Activated effector memory CD4-positive, alpha-beta T cell treated with Interleukin-2 at 50 U/mL for 16 hours (primary cell): ENCODE data around the gene SMPD1.
A peak's percentile ranks its signal among the peaks of the same experiment; 100 is the strongest.

ENCODE experiments used
- DNase-seq: peaks from one replicate; pipeline ENCODE4 v3.0.0-alpha.2; 2020

SMPD1 gene

GRCh38 chr11:6389905-6390717 lies at the start of gene SMPD1:
SMPD1 (plus strand) TSS chr11:6390474; CDS start chr11:6390599, 125 bp downstream.
- peak; percentile 92 for DNase-seq

GRCh38 chr11:6345366-6345765 lies 44.9 kb upstream of the SMPD1 start:
- DNase-seq: no peak

- no peak for DNase-seq
Observed at GRCh38 chr11:6350043-6350442, 40.2 kb upstream of the SMPD1 start.

GRCh38 chr11:6350486-6350885 lies 39.8 kb upstream of the SMPD1 start:
- DNase-seq: no peak

- DNase-seq: no peak
Observed at GRCh38 chr11:6351782-6352382, 38.4 kb upstream of the SMPD1 start.

- peak; percentile 17 for DNase-seq
Observed at GRCh38 chr11:6353367-6353987, 36.8 kb upstream of the SMPD1 start.

- no peak for DNase-seq
Observed at GRCh38 chr11:6354651-6355485, 35.4 kb upstream of the SMPD1 start.

- DNase-seq: no peak
Observed at GRCh38 chr11:6356503-6357055, 33.7 kb upstream of the SMPD1 start.

- DNase-seq: no peak
Observed at GRCh38 chr11:6357222-6357621, 33.1 kb upstream of the SMPD1 start.

- DNase-seq: no peak
Observed at GRCh38 chr11:6360183-6360582, 30.1 kb upstream of the SMPD1 start.

GRCh38 chr11:6362185-6362872 lies 27.9 kb upstream of the SMPD1 start:
- DNase-seq: no peak

- peak; percentile 36 for DNase-seq
Observed at GRCh38 chr11:6362873-6363678, 27.2 kb upstream of the SMPD1 start.

- no peak for DNase-seq
Observed at GRCh38 chr11:6365659-6366058, 24.6 kb upstream of the SMPD1 start.

- DNase-seq: no peak
Observed at GRCh38 chr11:6371825-6372224, 18.4 kb upstream of the SMPD1 start.

GRCh38 chr11:6377902-6378639 lies 12.2 kb upstream of the SMPD1 start:
- no peak for DNase-seq

- no peak for DNase-seq
Observed at GRCh38 chr11:6378640-6378989, 11.7 kb upstream of the SMPD1 start.

- DNase-seq: no peak
Observed at GRCh38 chr11:6385046-6385777, 5.1 kb upstream of the SMPD1 start.

- DNase-seq: no peak
Observed at GRCh38 chr11:6387811-6388599, 2.3 kb upstream of the SMPD1 start.

GRCh38 chr11:6388748-6389147 lies 1.5 kb upstream of the SMPD1 start:
- no peak for DNase-seq
